NCI-H226 (cell line): ENCODE data around the gene TIFAB.

ENCODE experiments used
- DNase-seq: peaks from one replicate; pipeline ENCODE4 v3.0.0-alpha.2; 2015

Gene TIFAB

DNA sequence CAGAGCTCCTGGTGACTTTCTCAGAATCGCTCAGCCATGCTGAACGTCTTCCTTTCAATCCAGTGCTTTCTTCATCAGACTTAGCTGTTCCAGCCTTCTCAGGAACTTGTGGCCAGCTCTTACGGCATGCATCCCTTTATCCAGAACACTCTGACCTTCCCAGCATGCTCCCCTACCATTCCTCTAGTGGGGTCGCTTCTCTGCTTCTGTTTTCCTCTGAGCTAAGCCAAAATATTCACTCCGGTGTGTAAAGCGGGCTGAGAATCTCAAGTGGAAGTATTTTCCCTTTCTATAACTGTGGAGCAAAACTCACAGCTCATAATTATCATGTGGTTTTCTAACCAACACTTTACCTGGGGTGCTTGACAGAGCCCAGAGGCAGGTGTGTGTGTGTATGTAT is 11.2 kb downstream of the TIFAB start:
- no peak for DNase-seq

DNA sequence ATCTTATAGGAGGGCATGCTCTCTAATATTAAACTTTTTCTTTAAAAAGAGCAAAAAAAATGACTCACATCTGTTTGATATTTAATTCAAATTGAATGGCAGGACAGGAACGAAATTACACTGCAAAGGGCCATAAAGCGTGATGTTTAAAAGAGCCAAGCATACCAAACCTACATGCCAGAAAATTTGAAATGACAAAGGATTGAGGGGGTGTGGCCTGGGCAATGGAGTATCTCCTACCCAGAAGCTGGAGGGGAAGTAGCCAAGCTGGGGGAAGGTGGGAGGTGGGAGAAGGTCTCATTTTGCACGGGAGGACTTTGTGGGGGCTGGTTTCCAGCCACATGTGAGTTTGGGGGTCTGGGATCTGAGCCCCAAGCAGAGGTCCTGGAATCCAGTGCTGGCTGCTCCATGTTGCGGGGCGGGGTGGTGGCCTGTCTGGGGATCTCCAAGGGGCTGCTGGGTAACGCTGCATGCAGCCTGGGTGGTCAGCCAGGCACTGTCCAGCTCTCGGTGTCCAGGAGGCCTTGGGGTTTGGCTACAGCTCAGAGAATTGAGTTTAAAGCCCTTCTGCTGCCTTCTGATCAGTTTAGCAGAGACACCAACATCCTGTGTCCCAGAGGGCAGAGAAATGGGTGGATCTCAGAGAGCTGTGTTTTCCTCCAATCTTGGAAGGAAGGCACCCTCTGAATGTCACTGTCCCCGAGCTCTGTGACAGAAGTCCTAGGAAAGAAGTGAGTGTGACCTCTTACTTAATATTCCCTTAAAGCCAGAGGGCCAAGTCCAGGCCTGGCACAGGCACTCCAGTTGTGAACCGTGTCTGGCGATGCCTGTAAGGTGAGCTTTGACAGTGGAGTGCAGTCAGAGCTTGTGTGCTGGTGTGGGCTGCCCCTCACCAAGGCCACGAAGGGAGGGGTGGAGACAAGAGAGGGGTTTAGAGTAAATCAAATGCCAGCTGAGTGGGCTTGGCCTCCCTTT is 12.6 kb downstream of the TIFAB start:
- no peak for DNase-seq

DNA sequence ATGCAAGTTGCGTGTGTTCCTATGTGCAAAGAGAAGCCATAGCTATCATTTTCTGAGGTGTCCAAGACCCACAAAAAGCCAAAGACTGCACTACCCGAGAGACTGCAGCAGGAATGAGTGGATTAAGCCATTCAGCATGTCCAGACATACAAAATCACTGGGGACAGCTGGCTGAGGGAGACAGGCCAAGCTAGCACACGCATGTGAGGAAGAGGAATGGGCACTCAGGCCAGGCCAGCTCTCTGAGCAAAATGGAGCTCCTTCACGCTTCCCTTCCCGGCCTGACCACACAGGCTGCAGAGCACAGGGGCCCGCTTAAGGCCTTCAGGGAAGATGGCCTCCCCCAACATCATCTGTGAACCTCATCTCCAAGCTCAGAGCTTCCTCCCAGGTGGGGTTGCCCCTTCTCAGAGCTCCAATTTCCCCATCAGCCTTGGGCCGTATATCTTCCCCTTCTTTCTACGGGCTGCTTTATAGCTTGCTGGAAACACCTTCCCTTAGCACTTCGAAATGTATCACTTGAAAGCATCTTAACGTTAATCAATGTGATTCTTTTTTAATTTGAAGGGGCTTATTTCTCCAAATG is 13.4 kb downstream of the TIFAB start:
- no peak for DNase-seq

DNA sequence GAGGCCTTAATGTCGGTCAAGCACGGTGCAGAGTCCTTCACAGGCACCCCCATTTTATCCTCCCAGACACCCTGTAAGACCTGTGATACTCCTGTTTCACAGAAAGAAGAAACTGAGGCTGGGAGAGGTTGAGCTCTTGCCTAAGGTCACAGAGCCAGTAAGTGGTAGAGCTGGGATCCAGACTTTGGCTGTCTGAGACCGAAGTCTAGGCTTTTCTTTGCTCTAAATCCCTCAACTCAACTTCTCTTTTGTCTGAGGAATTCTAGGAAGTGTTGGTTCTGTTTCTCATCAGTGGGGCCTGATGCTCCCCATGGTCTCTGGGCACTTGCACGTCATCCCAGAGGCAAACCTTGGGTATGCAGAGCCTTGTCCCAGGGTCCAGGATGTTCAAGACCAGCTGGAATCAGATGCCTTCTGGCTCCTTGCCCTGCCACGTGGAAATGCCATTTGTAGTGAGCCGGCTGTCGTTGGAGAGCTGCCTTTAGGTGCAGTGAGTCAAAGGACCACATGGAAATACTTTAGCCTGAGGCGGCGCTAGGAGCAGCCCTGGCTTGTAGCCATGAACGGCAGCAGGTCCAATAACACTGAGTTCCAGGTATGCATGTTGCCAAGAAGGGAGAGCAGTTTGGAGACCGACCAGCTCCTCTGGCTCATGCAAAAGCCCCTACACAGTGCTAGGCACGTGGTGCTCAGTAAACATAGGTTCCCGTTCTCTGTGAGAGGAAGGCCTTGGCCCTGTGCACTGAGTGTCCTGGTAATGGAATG is 14.2 kb downstream of the TIFAB start:
- DNase-seq: peak; percentile 92

DNA sequence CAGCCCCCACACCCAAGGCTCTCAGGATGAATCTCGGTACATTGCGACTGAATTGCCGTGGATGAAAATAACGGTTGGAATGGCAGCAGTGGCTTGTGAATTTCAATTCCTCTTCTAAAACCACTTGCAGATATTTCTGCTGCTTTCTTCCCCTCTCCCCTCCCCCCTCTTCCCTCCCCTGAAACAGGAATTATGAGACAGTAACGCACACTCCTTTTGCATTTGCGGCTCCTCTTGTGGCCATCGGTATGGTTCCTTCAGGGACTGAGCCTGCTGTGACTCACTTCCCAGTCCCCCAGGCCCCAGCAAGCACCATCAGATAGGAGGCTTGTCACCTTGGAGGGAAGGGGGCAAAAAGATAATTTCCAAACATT is 14.7 kb downstream of the TIFAB start:
- DNase-seq: no peak

DNA sequence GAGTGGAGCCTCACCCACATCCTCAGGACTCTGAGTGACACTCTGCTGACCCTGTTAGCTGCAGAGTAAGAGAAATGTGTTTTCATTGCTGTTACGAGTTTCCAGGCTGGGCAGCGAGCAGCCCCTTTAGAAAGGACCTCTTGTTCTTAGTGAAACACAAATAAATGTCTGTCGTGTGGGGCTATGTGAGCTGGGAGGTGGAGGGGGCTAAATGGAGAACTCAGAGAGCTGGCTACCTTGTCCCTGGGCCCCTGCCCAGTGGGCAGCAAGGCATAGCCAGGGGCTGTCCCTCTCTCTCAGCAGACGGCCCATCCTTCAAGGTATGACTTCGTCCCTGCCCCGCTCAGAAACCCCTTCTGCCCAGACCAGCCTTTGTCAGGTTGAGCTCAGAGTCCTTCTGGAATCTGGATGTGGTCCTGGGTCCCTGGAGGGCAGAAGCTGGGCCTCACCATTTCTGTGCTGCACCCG is 15.2 kb downstream of the TIFAB start:
- DNase-seq: no peak

DNA sequence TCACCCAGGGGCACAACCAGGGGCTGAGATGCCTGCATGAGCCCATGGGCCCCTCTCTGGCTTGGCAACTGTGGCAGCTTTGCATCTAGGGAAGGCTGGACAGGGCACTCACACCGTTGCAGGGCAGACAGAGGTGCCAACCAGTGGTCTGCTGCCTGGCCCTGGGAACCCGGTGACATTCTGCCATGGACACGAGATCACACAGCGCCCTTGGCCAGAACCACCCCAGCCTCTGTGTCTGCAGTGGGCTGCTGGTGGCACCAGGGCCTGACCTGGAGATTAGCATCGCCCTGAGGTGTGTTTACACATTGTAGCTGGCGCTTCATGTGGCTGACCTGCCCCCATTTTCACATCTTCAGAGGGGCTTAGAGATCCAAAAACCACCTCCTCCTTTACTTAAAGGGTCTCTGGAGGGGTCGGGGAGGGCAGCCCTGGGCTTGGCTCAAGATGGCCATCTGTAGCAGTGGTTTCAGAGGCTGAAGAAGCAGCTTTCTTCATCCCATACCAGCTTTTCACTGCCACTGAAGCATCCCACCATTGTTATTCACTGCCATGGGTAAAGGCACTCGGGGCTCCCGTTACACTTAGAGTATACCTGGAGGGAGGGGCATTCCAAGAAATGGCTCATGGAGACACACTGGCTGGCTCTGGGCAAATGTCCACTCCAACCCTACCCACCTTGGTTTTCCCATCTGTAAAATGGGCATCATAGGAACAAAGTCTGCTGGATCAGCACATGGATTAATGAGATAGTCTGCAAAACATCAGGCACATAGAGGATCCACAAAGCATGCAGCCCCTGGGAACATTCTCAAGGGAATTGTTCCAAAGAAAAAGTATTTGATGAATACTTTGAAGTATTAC is 16.5 kb downstream of the TIFAB start:
- no peak for DNase-seq

DNA sequence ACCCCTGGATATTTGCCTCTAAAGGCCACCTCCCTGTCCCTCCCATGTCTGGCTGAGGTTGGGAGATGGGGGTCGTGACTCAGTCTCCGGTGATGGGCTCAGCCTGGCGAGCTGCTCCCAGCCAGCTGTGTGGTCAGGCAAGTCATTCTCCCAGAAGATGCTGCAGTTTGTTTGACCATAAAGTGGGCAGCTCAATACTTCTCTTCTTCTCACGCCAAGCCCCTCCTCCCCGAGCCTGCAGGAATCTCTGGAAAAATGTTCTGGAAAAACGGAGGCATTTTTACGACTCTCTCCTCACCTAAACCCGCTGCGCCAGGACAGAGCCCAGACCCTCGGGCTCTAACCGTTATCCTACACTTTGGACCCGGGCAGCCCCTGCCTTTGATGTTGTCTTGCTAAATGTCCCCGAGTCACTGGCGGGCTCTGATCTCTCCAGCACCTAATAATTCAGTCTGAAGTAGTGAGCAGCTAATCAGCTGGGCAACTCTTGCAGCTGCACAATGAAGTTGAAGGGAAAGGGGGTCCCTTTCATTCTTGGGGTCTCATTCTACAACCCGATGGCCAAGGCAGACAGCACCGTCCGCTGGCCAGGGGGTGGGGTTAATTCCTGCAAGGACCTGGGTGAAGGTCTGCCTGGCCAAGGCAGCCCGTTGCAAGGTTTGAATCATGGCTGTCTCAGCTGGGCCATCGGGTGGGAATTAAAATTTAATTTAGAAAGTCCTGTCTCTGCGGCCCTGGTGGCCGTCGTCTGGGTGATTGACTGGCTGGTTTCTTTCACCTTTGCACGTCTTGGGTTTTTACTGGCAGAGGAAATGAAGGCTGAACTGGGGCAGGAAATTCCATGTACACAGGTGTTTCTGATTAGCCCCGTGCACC is 17.3 kb downstream of the TIFAB start:
- DNase-seq: no peak

DNA sequence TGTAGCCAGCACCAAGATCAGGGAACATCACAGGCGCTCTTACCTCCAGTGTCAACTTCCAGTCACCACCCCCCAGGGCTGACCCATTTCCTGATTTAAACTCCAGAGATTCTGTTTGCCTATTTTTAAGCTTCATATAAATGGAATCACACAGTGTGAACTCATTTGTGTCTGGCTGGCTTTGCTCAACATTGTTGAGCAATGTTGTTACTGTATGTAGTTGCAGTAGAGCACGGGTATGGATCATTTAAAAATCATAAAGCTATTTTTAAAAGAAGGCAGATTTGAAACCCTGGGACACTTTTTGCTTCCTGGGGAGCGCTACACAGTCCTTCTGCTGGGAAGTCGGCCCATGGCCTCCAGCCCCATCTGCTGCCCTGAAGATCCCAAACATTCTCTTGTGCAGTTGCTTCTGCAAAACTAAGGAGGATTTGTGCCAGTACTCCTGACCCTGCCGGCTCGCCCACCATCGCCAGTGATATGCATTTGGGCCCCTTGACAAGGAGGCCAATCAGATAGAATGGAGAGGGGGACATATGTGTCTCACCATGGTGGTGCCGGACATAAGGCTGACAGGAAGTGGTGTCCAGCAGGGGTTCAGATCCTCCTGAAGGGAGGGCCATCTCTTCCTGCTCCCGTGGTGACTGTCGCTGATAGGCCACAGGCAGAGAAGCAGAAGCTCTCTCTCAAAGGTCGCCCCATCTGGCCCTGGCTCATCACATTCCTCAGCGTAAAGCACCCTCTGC is 18.3 kb downstream of the TIFAB start:
- no peak for DNase-seq

DNA sequence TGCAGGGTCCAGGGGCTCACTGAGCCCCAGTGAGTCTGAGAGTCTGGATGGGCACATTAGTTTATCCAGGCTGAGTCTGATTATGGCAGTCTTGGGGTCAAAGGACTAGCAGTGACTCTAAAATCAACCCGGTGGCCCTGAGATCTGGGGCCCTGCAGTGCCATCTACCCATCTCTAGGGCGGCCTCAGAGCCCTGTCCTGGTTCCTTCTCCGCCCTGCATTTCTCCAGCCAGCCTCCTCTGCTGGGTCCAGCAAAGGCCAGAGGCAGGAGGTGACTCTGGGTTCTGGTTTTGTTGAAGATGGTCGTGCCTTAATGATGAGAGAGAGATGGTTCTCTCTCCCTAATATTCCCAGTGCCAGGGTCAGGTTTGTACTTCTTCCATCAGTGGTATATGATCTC is 20.0 kb downstream of the TIFAB start:
- DNase-seq: no peak

DNA sequence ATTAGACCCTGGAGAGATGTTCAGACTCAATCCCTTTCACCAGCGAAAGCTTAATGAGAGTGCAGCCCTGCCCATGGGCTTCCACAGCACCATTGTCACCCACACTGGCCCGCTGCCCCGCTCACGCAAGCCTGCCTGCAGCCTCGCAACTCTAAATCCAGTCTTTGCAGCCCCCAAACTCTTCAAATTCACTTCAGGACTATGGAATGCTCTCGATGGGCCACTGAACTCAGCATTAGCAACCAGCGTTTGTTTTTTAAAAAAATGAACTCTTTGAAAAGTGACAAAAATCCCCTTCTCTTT is 22.1 kb downstream of the TIFAB start:
- DNase-seq: no peak

DNA sequence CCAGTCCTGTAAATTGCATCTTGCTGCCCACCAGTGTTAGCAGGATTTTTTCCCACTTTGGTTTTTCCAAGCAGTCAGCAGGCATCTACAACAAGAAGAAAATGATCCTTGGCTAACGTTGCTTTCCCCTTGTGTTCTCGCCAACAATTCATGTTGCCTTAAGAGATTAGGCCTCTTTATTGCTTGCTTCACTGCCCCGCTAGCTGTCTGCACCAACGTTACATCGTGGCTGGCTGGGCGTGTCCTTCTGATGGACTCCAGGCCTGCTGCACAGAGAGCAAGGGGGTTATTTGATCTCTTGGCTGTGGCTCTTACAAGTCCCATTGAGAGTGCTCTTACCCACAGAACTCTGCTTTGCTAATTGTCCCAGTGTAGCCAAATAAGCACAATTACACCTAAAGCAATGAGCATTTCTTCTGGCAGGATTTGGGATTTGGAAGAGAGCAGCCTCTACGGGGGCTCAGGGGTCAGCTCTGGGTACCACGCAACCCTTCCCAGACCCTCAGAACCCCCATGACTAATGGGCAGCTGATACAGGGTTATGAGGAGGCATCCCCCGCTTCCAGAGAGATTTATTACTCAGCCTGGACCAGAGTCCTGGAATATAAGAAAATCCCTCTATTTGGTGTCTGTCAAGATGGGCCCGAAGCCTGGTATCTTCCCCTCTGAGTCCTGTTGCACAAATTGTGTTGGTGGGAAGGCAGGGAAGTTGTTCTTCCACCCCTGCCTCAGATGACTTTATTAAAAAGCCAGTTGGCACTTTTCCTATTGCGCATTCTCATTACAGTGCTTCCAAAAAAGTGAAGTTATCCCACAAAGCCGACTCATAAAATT is 22.6 kb downstream of the TIFAB start:
- no peak for DNase-seq

DNA sequence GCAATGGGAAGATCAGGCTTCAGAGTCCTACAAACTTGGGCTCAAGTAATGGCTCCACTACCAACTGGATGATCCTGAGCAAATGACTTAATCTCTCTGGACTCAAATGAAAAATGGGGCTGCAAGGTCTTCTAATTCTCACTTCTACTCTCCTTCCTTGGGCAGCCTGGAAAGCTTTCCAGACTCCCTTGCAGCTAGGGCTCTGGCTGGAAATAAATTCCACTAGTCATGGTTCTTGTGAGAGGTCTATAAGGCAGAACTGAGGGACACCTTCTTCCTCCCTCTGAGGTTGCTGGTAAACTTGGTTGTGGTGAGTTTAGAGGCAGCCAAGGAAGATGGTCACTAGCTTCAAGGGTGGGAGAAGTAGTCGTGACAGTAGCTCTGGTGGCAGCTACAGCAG is 23.6 kb downstream of the TIFAB start:
- no peak for DNase-seq

DNA sequence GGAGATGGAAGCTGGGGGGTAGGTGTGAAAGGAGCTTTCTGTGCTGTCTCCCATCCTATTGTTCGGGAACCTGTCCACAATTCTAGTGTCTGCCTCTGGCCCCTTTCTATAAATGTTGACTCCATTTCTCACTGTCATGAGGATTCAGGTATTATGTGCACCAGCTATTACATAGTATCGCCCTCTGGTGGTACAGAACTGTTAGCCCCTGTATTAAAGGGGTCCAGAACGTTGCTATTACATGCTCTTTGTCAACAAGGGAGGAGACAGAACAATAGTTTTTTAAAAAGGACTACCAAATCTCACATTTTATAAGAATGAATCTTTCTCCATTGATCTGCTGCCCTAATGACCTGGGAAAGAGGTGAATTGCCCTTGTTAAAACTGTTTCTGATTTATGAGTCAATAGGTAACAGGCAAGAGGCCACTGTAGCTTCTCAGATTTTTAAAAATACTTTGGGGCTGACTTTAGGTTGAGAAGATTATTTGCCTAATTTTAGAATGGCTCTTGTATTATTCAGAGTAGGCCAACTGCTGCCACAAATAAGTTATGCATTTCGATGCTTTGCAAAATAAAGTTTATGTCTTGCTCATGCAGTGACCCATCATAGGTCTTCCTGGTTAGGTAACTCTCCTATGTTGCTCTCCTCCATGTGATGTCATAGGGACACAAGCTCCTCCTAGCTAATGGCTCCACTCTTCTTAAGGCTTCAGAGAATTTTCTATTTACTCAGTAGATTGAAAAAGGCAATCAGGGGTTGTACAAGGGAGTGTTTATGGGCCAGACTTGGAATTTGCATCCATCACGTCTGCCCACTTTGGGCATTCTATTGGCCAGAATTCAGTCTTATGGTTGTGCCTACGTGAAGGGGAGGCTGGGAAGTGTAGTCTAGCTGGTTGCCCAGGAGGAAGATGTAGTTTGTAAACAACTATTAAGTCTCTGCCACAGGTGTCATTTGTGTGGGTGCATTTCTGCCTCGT is 25.8 kb downstream of the TIFAB start:
- peak; percentile 53 for DNase-seq

DNA sequence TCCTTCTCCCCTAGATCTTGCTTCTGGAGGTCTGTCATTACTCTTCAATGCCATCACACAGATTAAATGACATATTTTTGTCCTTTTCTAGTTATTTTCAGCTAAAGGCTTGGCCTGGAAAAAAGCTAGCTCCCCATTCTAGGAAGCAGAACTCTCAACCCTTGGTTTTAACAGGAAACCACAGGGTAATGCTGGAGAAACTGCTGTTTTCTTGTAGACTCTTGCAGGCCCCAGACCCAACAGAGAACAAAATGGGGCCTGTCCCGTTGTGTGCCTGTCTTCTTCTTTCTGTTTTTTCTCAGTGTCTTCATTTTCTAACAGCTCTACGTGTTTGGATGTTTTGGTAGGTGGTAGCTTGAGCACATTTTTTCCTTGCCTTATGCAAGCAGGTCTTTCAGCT is 26.5 kb downstream of the TIFAB start:
- no peak for DNase-seq

DNA sequence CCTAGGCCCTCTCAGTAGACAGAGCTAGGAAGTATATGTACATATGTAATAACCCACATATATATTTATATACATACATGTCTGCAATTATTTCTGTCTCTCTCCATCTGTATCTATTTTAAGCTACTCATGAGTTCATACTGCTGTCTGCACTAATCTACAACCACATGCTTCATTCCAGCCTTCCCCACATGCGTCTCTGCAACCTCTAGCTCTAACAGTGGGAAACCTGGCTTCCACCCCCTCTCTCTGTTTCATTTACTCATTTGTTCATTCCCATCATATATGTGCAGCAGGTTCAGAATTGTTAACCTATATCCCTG is 28.3 kb downstream of the TIFAB start:
- DNase-seq: no peak

DNA sequence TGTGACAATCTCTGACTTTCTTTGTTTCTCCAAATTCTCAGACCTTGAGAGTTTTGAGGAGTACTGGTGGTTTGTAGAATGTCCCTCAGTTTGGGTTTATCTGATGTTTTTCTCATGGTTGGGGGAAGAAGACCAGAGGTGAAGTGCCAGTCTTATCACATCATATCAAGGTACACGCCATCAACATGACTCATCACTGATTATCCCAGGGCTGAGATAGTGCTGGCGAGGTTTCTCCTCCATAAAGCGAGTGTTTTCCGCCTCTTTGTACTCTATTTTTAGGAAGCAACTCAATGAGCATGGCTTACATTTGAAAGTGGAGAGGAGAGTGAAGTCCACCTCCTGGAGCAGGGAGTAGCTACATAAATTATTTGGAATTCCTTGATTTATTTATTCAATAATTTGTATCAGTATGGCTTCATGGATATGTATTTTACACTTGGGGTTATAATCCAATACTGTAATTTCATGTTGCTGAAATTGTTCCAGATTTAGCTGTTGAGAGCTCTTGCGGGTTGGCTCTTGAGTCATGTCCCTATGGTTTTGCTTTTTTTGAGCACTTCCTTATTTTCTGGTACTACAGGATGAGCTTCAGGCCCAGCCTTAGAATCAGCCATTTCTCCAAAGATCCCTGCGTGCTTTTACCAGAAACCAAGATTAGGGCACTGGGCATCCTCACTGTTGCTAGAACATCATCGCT is 28.9 kb downstream of the TIFAB start:
- DNase-seq: peak; percentile 78

DNA sequence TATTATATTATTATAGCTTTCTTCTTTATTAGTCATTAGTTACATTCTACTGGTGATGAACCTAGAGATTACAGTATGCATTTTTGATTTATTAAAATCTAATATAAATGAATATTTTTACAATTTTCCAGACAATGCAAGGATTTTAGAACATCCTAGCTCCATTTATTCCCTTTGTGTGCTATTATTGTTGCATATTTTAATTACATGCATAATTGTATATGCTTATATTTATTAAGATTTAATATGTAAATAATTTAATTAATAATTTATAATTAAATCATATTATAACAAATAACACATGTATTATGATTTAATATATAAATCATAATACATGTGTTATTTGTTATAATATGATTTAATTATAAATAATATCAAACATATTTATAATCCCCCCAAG is 29.7 kb downstream of the TIFAB start:
- no peak for DNase-seq
